Activated T-cell treated with anti-CD3 and anti-CD28 coated beads for 48 hours (primary cell): ENCODE data around the gene SLC4A7.
A peak's percentile ranks its signal among the peaks of the same experiment; 100 is the strongest.
"Not testable (repeated sequence)": the region's sequence is repeated elsewhere in the genome, so short reads cannot be mapped to it uniquely, and the experiment has no call there.

ENCODE experiments used
- DNase-seq: peaks from one replicate; pipeline ENCODE4 v3.0.0-alpha.2; 2020; ENCODE audit warnings: low read depth

Gene SLC4A7

DNA sequence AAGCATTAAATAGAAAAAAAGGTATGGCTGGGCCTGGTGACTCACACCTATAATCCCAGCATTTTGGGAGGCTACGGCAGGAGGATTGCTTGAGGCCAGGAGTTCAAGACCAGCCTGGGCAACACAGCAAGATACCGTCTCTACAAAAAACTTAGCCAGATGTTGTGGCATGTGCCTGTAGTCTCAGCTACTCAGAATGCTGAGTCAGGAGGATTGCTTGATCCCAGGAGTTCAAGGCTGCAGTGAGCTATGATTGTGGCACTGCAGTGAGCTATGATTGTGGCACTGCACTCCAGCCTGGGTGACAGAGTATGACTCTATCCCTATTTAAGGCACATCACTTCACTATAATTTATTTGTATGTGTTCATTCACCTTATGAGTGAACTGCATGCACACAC is 54.3 kb downstream of the SLC4A7 start:
- DNase-seq: no peak

DNA sequence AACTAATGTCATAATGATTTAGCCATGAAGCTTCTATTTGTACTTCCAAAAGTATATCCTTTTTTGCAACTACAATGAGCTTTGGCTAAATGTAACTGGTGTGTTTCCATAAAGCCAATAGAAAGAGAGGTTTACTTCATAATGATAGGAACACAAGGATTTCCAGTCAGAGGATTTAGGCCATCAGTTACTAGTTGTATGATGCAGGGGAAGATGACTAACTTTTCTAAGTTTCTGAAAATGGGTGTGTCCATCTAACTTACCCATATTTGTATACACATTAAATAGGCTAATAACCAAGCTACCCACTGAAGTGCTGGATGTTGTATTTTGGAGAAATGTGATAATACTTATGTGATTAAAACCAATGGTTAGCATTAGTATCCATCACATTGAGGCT is 55.7 kb downstream of the SLC4A7 start:
- DNase-seq: no peak

DNA sequence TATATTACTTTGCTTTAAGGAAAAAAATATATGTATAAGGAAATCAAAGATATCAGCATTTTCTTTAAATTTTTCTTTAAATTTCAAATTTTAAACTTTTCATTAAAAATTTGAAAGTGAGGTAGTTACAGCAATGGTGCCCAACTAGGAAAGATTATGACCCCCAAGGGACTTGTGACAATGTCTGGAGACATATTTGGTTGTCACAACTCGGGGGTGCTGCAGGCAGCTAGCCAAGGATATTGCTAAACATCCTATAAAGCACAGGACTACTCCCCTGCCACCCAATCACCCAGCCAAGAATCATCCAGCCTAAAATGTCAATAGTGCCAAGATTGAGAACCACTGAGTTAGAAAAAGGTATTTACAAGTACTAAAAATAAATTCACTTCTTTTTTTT is 57.3 kb downstream of the SLC4A7 start:
- no peak for DNase-seq

DNA sequence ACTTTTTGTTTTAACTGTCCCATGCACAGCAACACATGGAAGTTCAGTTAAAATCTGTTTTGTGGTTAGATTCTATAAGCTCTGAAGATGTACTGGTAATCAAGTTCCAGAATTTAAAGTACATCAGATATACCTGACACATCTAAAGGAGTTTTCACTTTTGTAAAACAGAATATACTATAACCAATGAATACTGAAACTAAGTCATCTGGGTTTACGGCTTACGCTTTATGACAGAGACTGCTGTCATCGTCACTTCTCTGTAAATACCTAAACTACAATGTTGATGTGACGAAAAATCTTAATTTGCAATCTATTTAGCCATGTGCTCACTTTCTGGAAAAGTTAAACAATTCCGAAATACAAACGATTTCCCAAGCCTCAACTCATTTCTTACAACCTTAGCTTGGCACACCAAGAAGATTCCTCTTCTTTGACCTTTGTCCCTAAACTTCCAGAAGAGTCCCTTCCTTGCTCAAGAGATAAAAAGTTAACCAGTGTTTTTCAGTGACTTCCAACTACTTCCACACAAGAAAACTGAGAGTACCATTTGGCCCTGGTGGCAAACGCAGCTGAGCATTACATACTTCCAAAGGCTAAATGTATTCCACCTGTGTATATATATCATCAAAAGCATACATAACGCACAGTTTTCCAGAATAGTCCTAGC is 58.2 kb downstream of the SLC4A7 start:
- DNase-seq: no peak

DNA sequence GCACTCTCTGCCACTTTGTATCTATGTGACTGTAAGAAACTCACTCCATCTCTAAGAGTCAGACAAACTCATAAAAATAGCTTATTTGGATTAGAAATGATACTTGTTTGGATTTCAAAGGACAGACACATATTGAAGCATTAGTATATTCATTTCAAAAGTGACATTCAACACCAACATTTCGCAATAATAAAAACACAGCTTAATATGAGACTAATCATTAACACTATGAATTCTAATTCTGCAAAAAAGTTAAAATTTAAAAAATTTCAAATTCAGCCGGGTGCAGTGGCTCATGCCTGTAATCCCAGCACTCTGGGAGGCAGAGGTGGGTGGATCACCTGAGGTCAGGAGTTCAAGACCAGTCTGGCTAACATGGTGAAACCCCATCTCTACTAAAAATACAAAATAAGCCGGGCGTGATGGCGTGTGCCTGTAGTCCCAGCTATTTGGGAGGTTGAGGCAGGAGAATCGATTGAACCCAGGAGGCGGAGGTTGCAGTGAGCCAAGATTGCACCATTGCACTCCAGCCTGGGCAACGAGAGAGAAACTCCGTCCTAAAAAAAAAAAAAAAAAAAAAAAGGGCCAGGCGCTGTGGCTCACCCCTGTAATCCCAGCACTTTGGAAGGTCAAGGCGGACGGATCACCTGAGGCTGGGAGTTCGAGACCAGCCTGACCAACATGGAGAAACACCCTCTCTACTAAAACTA is 59.2 kb downstream of the SLC4A7 start:
- not testable (repeated sequence) for DNase-seq

DNA sequence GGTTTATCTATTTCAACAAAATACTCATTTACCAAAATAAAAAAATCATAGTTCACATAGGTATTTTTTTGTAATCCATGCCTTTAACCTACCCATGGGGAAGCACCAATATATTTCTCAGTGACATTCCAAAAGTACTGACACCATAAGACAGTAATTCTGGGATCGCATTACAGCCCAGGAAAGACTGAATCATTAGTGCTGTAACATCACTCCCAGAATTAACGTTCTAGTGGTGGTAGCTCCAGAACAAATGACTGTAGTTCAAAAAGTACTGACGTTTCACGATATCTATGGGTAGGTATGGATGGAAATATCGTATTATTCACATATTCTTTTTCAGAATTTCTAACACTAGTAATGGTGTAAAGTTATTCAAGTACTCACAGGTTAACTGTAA is 60.7 kb downstream of the SLC4A7 start:
- no peak for DNase-seq

DNA sequence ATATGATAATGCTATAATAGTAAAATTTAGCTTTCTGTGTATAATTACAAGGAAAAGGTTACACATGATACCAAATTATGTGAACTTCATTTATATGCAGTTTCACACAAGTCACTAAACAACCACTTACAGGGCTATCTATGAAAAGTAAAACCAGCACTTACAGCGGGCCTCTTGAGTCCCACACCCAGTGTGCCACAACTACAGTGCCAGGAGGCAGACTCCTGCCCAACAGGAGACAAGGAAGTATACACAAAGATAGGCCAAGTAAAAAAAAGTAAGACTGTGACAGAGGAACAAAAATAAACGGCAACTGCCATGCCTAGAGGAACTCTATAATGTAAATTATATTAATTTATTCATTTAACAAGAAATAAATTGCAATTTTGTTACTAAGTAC is 61.6 kb downstream of the SLC4A7 start:
- no peak for DNase-seq

DNA sequence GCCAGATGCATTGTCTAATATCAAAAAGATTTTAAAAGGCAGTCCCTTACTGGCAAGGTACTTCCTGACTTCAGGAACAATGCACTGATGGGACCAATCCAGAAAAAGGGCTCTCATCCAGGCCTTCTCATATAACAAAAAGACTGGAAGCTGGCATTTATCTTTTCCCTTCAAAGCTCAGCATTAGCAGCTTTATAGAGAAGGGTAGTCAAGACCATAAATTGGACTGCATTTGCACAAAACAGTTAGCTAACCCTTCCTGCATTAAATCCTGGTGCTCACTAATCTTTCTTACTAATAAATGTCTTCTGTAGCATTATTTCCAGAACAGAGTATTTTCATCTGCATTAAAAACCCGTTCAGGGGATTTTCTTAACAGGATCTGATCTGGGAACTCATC is 69.0 kb downstream of the SLC4A7 start:
- no peak for DNase-seq

DNA sequence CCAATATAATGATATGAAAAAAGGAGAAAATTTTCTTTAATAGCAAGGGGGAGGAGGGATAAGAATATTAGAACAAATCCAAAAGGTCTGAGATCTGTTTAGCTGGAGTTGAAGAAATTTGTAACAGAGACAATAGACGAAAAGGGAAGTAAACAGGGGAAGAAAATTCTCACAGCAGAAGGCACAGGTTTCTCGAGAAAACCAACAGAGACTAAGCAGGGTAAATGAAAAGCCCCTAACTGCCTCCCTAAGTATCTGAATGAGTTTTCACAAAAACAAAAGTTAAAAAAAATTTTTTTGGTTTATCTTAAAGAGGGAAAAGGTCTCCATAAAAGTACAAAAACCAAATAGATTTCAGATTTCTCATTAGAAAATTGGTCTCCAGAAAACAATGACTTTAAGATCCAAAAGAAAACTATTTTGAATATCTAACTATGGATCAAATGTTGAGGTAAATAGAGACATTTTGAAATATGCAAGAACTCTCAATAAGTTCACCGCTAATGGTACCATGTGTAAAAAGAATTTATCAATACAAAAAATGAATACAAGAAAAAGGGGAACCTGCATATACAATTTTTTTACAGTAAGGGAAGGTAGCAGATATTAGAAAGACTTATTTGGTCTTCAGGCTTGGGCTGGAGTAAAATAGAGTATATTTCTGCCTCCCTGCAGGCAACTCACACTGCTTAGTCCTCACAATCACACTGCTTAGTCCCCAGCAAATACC is 91.1 kb downstream of the SLC4A7 start:
- no peak for DNase-seq

DNA sequence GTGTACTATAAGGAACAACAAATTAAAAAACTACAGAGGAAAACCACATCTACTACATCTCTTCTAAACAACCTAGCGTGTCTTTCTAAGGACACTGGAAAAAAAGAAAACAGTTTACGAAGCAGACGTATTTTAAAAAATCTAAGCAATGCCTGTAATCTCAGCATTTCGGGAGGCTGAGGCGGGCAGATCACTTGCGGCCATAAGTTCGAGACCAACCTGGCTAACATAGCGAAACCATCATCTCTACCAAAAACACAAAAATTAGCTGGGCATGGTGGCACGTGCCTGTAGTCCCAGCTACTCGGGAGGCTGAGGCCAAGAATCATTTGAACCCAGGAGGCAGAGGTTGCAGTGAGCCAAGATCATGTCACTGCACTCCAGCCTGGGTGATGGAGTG is 91.8 kb downstream of the SLC4A7 start:
- not testable (repeated sequence) for DNase-seq

DNA sequence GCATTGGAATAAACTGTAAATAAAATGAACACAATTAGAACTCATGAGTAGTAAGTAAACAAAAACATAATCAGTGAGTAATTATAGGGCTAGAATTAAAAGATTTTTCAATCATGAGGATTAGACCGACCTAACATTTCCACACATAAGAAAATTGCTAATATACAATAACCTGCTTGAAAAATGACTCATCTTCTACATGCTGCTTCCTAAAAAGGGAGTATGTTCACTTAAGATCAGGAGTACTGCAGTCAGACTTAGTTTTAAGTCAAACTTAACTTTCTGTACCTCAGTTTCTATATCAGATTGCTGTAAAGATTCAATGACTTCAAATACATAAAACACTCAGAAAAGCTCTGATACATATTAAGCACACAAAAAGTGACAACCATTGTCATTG is 92.4 kb downstream of the SLC4A7 start:
- no peak for DNase-seq

DNA sequence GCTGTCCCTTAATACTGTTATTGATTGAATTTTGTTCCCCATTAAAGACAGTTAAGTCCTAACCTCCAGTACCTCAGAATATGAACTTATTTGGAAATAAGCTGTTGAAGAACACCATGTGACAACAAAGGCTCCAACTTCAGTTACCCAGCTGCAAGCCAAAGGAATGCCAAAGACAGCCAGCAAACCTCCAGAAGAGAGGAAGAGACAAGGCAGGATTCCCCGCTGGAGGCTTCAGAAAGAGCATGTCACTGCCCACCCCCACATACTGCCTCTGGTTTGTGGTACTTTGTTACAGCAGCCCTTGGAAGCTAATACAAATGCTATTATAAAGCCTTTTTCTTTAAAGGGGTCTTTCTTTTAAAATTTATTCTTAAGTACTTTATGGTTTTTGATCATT is 96.6 kb downstream of the SLC4A7 start:
- no peak for DNase-seq

DNA sequence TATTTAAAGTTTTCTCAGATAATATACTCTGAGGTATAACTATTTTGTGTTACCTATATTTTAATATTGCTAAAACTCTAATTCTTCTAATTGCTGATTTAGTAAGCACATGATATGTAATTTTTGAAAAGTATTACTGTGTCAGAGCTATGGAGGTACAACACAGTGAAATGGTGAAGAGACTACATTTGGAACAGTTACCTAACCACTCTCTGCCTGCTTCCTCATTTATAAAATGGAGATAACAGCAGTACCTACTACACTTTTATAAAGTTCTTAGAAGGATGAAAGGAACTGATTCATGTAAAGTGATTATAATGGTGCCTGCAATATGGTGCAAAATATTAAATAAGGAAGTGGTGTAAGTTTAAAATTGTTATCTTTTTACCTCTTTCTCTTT is 98.7 kb downstream of the SLC4A7 start:
- DNase-seq: no peak

DNA sequence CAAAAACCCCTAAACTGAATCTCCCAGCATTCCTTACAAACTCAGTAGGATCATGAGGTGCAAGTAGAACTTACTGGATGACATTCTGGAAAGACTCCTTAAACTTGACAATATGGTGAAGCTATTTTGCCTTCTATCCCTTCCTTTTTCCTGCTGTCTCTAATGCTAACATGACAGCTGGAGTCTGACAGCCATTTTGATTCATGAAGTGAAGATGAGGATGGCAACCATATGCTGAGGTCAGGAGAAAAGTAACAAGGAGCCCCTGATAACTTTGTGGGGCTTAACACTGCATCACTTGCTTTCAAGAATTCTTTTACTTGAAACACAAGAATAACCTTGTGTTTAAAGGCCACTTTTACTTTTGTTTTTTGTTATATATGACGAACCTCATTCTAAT is 100.0 kb downstream of the SLC4A7 start:
- DNase-seq: no peak

DNA sequence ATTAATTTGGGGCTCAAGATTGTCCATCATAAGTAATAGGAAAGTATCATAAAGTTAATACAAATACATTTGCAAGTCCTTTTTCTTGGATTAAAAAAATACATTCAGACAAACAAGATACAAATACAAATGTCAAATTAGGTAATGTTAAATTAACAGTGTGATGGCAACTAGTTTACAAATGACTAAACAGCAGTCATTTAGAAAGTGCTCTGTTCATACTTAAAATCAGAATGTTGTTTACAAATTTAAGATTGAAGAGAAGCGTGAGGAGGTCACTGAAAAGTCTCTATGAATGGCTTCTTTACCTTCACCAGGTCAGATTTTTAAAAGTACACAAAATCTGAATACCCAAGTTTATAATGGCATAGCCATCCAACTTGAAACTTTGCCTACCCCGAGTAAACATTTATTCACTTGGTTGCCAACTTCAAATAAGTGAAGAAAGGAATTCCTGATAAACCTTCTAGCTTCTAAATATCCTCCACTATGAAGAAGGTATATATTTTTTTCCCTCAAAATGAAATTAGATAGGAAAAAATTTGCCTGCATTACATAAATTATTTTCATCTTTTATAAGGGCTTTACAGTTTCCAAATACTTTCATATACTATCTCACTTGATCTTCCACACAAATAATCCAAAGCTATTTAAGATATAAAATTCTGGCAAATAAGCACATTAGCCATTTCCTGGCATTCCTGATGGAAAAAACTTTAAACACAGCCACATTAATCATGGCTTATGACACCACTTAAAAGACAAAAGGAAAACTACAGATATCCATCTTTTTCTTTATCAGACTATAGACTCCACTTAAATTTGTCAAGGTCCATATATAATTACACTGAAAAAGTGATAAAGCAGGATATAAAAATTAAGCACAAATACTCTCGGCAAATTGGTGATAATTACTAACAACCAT is 103.5 kb downstream of the SLC4A7 start:
- no peak for DNase-seq

DNA sequence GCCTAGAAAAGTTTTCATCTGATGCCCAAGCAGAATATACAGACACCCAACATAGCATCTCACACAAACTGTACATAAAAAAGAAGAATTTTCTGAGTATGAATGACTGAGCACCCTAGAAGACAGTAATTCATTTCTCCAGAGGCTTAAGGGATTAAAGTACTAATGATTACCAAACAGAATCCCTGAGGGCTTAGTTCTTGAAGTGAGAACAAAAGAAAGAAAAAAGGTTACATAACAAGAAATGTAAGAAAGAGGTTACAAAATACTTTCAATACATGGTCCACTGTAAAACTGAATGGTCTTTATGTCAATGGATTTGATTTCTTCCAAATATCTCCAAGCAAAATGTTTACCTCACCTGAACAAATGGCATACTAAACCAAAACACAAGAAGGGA is 105.9 kb downstream of the SLC4A7 start:
- no peak for DNase-seq

DNA sequence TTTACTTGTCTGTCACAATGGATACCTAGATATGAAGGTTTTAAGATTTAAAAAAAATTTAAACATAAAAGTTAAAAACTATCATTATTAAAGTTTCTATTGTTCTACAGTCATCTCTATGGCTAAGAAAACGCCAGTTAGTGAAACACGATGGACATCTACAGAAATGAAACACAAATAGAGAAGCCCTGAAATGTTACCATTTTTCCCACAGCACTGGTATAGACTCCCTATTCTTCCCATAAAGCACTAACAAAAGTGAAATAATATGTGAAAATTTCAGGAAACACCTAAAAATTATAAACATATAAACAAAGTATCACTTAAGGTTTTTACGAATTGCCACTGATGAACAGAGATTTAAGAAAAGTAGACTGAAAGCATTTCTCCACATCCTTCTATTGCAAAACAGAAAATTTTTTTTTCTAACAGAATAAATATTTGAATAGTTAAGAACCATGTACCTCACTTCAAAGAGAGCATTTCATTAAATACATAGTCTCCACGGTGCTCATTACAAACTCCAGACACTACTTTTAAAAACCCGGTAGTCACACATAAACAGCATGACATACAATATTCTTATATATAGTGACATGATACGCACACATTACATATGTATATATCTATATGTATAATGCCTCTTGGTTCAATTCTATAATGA is 107.9 kb downstream of the SLC4A7 start:
- no peak for DNase-seq

DNA sequence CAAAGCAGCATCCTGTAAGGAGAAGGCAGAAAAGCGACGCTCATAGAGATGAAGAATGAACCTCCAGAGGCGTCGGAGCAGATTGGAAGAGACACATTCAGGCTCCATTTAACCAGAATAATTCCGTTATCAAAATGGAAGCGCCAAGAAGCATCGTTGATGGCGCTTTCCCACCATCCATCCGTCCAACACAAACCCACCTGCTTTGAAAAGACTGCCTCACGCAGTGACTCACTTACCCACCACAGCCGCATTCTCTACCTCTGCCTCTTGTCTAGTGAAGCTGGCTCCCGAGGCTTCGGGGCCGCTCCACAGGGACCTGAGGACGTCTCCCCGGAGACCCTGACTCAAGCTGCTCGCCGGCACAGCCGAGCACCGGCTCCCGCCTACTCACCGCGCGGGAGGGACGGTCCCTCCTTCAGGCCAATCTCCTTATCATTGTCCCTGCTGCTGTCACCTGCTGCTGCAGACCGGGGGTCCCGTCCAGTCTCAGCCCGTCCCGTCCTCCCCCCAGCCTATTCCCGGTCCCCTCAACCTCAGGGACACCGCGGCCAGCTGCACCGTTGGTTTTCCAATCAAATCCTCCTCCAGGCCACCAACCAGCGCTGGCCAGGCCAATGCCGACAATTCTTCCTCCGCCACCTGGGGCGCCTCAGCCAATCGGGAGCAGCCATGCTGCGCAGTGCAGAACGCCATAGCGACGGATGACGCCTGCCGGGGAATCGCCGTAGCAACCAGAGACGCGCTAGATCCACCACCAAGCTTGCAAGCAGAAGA is 115.2 kb downstream of the SLC4A7 start, which contains the start of gene NEK10:
TSS of gene NEK10 (minus strand) at position 553 of the 777 bp plus-strand sequence. CDS start 16,501 bp downstream, outside the sequence.
- peak; percentile 88 for DNase-seq

DNA sequence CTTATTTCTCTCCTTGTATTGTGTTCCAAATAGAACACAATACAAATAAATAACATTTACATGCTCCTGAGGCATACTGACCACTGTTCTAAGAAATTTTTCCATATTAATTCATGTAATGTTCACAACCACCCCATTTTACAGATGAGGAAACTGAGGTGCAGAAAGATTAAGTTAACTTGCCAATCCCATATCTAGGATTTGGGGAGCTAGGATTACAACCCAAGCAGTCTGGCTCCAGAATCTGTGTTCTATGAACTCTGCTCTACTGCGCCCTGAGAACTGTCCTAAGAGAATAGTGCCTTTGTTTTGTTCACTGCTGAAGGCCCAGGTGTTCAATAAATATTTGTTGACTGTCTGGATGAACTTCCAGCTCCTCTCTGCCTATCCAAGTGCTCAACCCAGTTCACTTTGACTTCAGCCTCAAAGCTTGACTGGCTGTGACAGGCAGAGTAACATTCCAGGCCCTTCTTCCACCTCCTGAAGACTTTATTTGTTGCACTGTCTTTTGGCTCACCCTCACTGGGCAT is 118.1 kb downstream of the SLC4A7 start:
- DNase-seq: no peak
